Body of pancreas (tissue), 4 donors: ENCODE measurements around the gene CTCF. TPM values are rescaled to one million over a fixed set of nuclear protein-coding genes. Genes with fewer than 3 reads are reported as not detected.

ENCODE experiments used
- ATAC-seq: fragments of 150-250 bp; one replicate; pipeline ENCODE4 v1.9.1; 2016
- DNase-seq, 4 donors: peaks; one replicate each; pipeline ENCODE4 v3.0.0-alpha.2; 2019
- H3K27ac ChIP-seq, 4 donors: fragments of 200-600 bp; sonication (generic); 1 replicate in 3 of 4; 2 replicates in 1 of 4; pipeline versions ENCODE4 v1.5.1 to v1.6.1; 2016 to 2019; ENCODE audit warnings: mild to moderate bottlenecking in 1 of 4, mixed read lengths in 1 of 4, moderate library complexity in 1 of 4
- H3K27me3 ChIP-seq, 2 donors: fragments of 200-600 bp; sonication (generic); one replicate each; pipeline ENCODE4 v1.6.0; 2016; ENCODE audit warnings: mild to moderate bottlenecking in 1 of 2
- H3K36me3 ChIP-seq, 2 donors: fragments of 200-600 bp; sonication (generic); replicated peaks in 1 of 2; 2 replicates each; pipeline ENCODE4 v1.5.1; 2016; ENCODE audit warnings: low read depth in 2 of 2; ENCODE audit not compliant: insufficient read depth in 1 of 2
- H3K4me1 ChIP-seq: fragments of 200-600 bp; sonication (generic); one replicate; pipeline ENCODE4 v1.6.0; 2016
- H3K4me3 ChIP-seq, 2 donors: fragments of 200-600 bp; sonication (generic); 1 replicate in 1 of 2; 2 replicates in 1 of 2; pipeline ENCODE4 v1.5.1; 2016 to 2019
- H3K9me3 ChIP-seq, 3 donors: fragments of 200-600 bp; sonication (generic); 1 replicate in 2 of 3; 2 replicates in 1 of 3; pipeline ENCODE4 v1.5.1; 2016
- POLR2A ChIP-seq, 3 donors: fragments of 450-650 bp; IDR thresholded peaks; one replicate each; pipeline ENCODE4 v1.6.1; 2016; ENCODE audit warnings: antibody characterized with exemption in 3 of 3, mild to moderate bottlenecking in 2 of 3
- WGBS, 2 donors: methylation state at CpG; one replicate each; pipeline ENCODE4 v1.1.5; 2017; 5-methylcytosine and 5-hydroxymethylcytosine counted together
- intact Hi-C: fragments of 100-400 bp; cut with DNase I; formaldehyde crosslinking; loops from one replicate; pipeline ENCODE4 v1.15.1; 2023
- total RNA-seq, 2 donors: library from RNA; depleted of rRNA; stranded (reverse); fragments of >200 nt; gene quantifications; one replicate each; pipeline ENCODE4 v1.1.0, GENCODE V29; 2016
- TF ChIP-seq, protein P1 (sequence below), 7 experiments: fragments of 450-650 bp in 4 of 7; fragments of 200-600 bp in 3 of 7; sonication (generic) in 3 of 7; IDR thresholded peaks; one replicate each; pipeline ENCODE4 v1.5.1; 2016 to 2019; ENCODE audit warnings: antibody characterized with exemption in 7 of 7

CTCF gene
- total RNA-seq, 2 donors from 2014 or later: 24.4 to 33.0 TPM

DNA sequence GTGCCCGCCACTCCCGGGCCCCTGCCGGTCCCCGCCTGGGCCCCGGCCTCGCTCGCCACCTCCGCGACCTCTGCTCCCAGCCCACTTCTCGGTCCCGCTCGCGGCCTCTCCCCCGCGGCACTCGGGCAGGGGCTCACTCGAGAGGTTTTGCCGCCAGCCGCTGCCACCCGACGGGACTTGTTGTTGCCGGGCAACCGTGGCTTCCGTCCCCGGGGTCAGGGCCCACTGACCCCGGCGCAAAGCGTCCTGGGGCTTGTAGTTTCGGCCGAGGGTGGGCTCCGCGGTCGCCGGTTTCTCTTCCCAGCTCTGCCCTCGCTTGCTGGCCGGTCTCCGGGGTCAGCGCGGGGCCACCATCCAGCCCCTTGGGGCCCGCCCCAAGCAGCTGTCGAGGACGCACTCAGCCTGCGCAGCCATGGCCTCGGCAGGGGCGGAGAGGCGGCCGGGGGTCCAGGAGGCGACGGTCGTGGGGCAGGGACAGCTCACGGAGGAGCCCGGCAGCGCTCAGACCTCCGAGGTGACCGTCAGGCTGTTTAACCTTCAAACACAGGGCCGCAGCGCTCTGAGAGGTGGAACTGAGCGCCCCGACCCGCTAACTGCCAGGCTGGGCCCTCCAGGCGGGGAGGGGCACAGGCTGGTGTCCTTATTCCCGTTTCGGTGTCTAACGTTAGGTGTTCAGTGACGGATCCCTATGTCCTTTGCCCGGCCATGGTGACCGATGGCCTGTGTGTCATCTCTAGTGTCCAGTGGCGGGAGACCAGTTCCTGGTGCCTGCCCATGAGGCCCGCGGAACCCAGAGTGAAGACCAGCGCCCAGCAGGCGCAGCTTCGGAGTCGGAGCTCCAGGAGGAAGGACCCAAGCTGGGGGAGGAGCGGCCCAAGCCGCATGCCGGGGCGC, 104.5 kb downstream of the CTCF start, which contains the start of the genes C16orf86 and ENKD1:
C16orf86 (plus strand) TSS at position 256 of the 894 bp plus-strand sequence; CDS start at position 413, 157 bp downstream.
ENKD1 (minus strand) TSS at position 192 of the 894 bp plus-strand sequence. CDS start 308 bp downstream, outside the sequence.
- Histone ChIP-seq H3K27ac (peak within 1 kb of the TSS; percentile 87 to 97 (median 93)), H3K27me3 (no peaks in the 10 kb centered on the region), H3K36me3 (no peaks in the 10 kb centered on the region), H3K4me1 (peaks cover 59% of the 10 kb centered on the region), H3K9me3 (no peaks in the 10 kb centered on the region), H3K4me3 (peak within 1 kb of the TSS; percentile 44 to 73)
- WGBS, 2 donors: 8 to 33% methylated on average over 10 to 56 of the region's 78 CpGs
- TF ChIP-seq, protein P1, sequence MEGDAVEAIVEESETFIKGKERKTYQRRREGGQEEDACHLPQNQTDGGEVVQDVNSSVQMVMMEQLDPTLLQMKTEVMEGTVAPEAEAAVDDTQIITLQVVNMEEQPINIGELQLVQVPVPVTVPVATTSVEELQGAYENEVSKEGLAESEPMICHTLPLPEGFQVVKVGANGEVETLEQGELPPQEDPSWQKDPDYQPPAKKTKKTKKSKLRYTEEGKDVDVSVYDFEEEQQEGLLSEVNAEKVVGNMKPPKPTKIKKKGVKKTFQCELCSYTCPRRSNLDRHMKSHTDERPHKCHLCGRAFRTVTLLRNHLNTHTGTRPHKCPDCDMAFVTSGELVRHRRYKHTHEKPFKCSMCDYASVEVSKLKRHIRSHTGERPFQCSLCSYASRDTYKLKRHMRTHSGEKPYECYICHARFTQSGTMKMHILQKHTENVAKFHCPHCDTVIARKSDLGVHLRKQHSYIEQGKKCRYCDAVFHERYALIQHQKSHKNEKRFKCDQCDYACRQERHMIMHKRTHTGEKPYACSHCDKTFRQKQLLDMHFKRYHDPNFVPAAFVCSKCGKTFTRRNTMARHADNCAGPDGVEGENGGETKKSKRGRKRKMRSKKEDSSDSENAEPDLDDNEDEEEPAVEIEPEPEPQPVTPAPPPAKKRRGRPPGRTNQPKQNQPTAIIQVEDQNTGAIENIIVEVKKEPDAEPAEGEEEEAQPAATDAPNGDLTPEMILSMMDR (IDR thresholded peaks at IDR 0.05): no peak
- TF ChIP-seq POLR2A (IDR thresholded peaks at IDR 0.05): peak in 1 of 3 donors; percentile 40
- ATAC-seq (peak; percentile 72), DNase-seq (peak; percentile 87 to 93 (median 91))
- intact Hi-C loops: no loop called here

GRCh38 chr16:67667453-67667816, 105.1 kb downstream of the CTCF start:
- no peak for ATAC-seq
- H3K36me3 ChIP-seq: no peaks in the 10 kb centered on the region

GRCh38 chr16:67667817-67668494, 105.6 kb downstream of the CTCF start:
- WGBS, 2 donors: 12 to 16% methylated on average over 10 to 18 of the region's 18 CpGs
- intact Hi-C loops: no loop called here
- TF ChIP-seq POLR2A (IDR thresholded peaks at IDR 0.05): peak in 1 of 3 donors; percentile 20
- TF ChIP-seq, protein P1 (IDR thresholded peaks at IDR 0.05): peak; percentile 72 to 99 (median 98)
- H3K36me3 ChIP-seq: no peaks in the 10 kb centered on the region
- H3K4me3 ChIP-seq: no peak overlapping the region
- no peaks in the 10 kb centered on the region for H3K9me3 ChIP-seq
- peak overlapping the region; percentile 25 to 97 (median 90) for H3K27ac ChIP-seq
- ATAC-seq (peak; percentile 76), DNase-seq (peak; percentile 88 to 95 (median 93))
- H3K27me3 ChIP-seq: no peaks in the 10 kb centered on the region
- peaks cover 50% of the 10 kb centered on the region for H3K4me1 ChIP-seq

More at GRCh38 chr16:67667453-67667816, 105.1 kb downstream of the CTCF start:
- TF ChIP-seq POLR2A (IDR thresholded peaks at IDR 0.05): no peak
- TF ChIP-seq, protein P1 (IDR thresholded peaks at IDR 0.05): no peak
- Histone ChIP-seq H3K27ac (peak overlapping the region; percentile 4 to 97 (median 90)), H3K9me3 (no peaks in the 10 kb centered on the region), H3K4me3 (no peak overlapping the region), H3K27me3 (no peaks in the 10 kb centered on the region), H3K4me1 (peaks cover 53% of the 10 kb centered on the region)
- intact Hi-C loops: no loop called here
- 46 to 80% methylated on average over 3 to 10 of the region's 10 CpGs for WGBS, 2 donors
- DNase-seq: no peak

DNA sequence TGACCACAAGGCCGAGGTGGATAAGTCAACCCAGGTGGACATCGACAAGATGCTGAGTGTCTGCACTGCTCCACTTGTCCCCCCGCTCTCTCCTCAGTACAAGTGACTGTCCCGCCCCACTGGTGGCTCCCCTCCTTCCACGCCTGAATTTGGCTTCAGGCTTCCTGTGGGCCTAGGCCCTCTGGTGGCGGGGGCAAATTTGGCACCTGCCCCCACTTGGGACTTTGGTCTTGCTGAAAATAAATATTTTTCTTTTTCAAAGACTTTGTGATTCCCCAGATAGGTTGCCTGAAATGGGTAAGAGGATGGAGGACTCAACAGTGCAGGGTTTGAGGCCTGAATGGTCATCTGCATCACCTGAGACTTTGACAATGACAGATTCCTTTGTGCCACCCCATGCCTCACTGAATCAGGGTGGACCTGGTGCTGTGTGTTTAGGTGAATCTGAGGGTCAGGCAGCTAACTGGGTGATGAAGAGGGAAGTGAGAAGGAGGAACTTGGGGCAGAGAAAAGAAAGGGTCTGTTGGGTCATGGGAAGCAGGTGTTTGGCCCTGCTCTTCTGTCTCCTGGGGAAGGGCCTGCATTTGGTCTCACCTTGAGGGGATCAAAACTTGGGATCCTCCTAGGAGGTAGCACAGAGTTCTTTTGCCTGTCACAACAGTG, 106.3 kb downstream of the CTCF start:
- intact Hi-C loops: no loop called here
- Histone ChIP-seq H3K9me3 (no peaks in the 10 kb centered on the region), H3K36me3 (no peaks in the 10 kb centered on the region), H3K27me3 (no peaks in the 10 kb centered on the region), H3K4me1 (peaks cover 50% of the 10 kb centered on the region), H3K27ac (peak overlapping the region; percentile 25 to 97 (median 90)), H3K4me3 (no peak overlapping the region)
- ATAC-seq (no peak), DNase-seq (no peak)
- WGBS, 2 donors: 87% methylated on average over 5 to 6 of the region's 6 CpGs
- TF ChIP-seq, protein P1 (IDR thresholded peaks at IDR 0.05): peak in 1 of 7 experiments; percentile 12
- TF ChIP-seq POLR2A (IDR thresholded peaks at IDR 0.05): no peak
